KBM-7 (cell line): ENCODE results near the gene FOXA3.
A peak's percentile ranks its signal among the peaks of the same experiment; 100 is the strongest.
"Not testable (repeated sequence)": the region's sequence is repeated elsewhere in the genome, so short reads cannot be mapped to it uniquely, and the experiment has no call there.

Experiments used
- DNase-seq: peaks from one replicate; pipeline ENCODE4 v3.0.0-alpha.2; 2015
- in situ Hi-C: fragments of 300-500 bp; cut with MboI; formaldehyde crosslinking; loops from 2 replicates; pipeline ENCODE4 v1.14.3; 2020; ENCODE audit warnings: low sequenced_read_pairs, low pct_unique_long_range_greater_than_20kb, mixed read lengths

Gene FOXA3

DNA sequence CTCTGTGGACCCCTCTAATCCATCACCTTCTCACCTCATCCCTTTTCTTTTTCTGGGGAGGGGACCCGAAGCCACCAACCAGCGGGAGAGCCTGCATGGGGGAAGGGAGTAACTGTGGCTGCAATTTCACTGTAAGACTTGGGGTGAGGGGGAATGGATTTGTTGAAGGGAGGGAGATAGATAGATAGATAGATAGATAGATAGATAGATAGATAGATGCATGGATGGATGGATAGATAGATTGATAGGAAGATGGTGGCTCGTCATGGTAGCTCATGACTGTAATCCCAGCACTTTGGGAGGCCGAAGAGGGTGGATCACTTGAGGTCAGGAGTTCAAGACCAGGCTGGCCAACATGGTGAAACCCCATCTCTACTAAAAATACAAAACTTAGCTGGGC lies 3.1 kb downstream of the FOXA3 start:
- in situ Hi-C loops, DNase-seq: not testable (repeated sequence)

DNA sequence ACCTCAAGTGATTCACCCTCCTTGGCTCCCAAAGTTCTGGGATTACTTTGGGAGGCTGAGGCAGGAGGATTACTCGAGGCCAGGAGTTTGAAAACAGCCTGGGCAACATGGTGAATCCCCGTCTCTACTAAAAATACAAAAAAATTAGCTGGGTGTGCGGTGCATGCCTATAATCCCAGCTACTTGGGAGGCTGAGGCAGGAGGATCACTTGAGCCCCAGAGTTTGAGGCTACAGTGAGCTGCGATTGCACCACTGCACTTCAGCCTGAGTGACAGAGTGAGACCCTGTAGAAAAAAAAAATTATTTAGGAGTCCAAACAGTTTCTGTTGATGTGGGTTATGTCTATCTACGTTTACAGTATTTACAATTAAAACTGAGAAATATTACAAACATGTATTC lies 6.7 kb downstream of the FOXA3 start:
- in situ Hi-C loops = no loop called here
- no peak for DNase-seq

GRCh38 chr19:45872095-45872919 lies 8.2 kb downstream of the FOXA3 start:
- DNase-seq = no peak
- in situ Hi-C loops = no loop called here

- DNase-seq = no peak
- in situ Hi-C loops = no loop called here
Observed at GRCh38 chr19:45873219-45873772, 9.2 kb downstream of the FOXA3 start.

- no peak for DNase-seq
- in situ Hi-C loops = no loop called here
Observed at GRCh38 chr19:45874620-45874966, 10.5 kb downstream of the FOXA3 start.

DNA sequence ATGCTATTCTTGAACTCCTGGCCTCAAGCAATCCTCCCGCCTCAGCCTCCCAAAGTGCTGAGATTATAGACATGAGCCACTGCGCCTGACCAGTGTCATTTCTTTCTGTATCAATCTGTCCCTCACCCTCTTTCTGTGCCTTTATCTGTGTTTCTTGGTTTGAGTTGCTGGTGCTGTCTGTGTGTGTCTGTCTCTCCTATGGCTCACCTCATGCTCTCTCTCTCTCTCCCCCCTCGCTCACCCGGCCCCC lies 12.0 kb downstream of the FOXA3 start:
- no peak for DNase-seq
- in situ Hi-C loops = no loop called here

- in situ Hi-C loops = no loop called here
- DNase-seq = peak; percentile 70
Observed at GRCh38 chr19:45876411-45877197, 12.5 kb downstream of the FOXA3 start.

GRCh38 chr19:45878043-45878794 lies 14.1 kb downstream of the FOXA3 start:
- DNase-seq = no peak
- in situ Hi-C loops = no loop called here

DNA sequence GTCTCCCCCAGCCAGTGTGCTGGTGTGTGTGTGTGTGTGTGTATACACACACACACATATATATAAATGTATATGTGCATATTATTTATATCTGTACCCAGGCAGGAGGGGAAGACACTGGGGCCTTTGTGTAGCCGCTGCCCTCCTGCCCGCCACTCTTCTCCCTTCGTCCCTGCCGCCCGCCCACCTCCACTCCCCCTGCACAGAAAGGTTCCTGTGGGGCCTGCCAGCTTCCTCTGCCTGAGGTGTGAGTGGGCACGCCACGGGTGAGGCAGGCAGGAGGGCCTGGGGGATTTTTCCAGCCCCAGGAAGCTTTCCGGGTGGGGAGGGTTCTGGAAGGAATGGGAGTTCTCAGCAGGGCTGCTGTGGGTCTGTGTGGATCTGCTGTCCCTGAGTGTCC lies 14.9 kb downstream of the FOXA3 start:
- in situ Hi-C loops = no loop called here
- DNase-seq = no peak

GRCh38 chr19:45879971-45880370 lies 15.8 kb downstream of the FOXA3 start:
- in situ Hi-C loops = no loop called here
- DNase-seq = no peak

- in situ Hi-C loops = no loop called here
- no peak for DNase-seq
Observed at GRCh38 chr19:45881082-45881908, 17.2 kb downstream of the FOXA3 start.

GRCh38 chr19:45881909-45882528 lies 17.9 kb downstream of the FOXA3 start:
- in situ Hi-C loops = no loop called here
- DNase-seq = no peak

DNA sequence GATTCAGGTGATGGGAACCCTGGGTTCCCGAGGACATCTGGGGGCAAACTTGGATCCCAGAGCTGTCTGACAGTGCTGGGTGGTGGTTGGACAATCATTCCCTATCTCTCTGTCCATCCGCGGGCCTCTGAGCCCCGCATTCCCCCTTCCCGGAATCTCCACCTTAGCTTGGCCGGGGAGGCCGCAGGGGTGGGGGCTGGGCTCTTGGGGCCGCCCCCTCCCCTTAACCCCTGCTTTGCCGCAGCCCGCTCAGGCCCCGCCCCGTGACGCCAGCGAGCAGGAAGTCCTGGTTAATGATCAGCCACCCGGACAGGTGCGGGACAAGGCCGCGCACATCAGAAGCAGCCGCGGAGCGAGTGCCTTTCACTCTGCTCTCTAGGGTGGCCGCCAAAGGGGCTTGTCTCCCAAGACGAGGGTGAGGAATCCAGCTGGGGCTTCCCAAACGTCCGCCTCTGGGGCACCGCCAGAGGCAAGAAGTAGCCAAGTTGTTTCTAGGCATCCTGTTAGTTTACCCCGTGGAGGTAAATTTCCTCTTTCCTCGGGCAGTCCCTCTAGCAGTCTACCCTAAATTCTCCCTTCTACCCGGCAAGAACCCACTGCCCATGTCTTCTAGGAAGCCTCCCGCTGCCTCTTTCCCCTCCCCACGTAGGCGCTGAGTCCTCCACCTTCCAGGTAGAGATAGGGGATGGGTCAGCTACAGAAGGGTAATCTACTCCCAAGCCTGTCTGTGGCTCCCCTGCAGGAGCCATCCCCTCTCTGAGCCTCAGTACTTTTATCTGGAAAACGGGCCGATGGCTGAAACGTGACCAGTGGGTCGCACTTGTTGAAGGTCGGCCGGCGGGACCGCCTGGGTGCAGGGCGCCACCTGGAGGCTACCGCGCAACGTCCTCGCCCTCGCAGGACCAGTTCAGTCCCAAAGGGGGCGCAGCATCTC lies 18.8 kb downstream of the FOXA3 start:
- in situ Hi-C loops = no loop called here
- DNase-seq = peak; percentile 98

DNA sequence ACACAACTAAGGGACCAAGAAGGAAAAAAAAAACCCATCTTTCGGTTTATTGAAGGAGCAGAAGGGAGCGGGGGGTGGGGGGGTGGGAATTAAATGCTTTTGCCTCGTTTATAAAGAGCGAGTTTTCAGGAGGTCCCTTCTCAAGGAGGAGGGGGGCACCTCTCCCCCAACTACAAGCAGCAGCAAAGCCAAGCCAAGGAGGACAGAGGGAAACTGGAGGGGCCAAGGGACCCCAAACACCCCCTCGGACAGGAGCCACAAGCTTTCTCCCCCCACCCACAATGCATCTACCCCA lies 19.4 kb downstream of the FOXA3 start:
- no peak for DNase-seq
- in situ Hi-C loops = no loop called here

GRCh38 chr19:45883881-45884681 lies 20.0 kb downstream of the FOXA3 start:
- in situ Hi-C loops = no loop called here
- DNase-seq = no peak

- in situ Hi-C loops = no loop called here
- no peak for DNase-seq
Observed at GRCh38 chr19:45884682-45885555, 20.8 kb downstream of the FOXA3 start.
